ENCODE results near the gene FAM3B.

The FAM3B gene

DNA sequence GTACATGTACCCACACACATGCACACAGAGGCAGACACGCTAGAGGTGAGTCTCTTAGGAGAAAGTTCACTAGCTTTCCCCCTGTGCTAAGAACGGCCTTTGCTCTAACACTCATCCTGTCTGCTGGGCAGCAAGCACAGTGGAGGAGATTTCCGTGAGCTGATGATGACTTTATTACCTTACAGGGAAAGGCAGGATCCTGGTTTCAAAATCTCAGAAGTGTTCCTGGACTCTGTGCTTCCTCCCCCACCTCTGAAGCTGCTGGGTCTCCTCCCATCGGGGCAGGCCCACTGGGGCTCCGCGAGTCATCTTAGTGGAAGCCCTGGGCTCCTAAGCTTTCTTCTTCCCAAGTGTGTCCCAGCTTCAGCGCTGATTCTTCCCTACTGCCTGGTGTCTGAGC is 2.7 kb downstream of the FAM3B start:
- Histone ChIP-seq H3K9ac (ENCODE audit: low read length) (no peak overlapping the region), H4K8ac (ENCODE audit: low read depth, low read length) (no peak overlapping the region), H3K4me1 (ENCODE audit: control insufficient read depth in 1 of 2, insufficient read depth in 2 of 2, low read length in 2 of 2) (peaks cover 4 to 10% of the 10 kb centered on the region in 2 experiments), H3K4me3 (ENCODE audit: low read depth, low read length) (no peak overlapping the region), H2BK5ac (ENCODE audit: low read depth, low read length, poor library complexity) (no peak overlapping the region), H3K14ac (ENCODE audit: low read length) (no peak overlapping the region), H3K79me2 (ENCODE audit: control insufficient read depth, insufficient read depth, low read length, poor library complexity) (no peaks in the 10 kb centered on the region), H3K18ac (ENCODE audit: low read length) (no peak overlapping the region), H3K23ac (ENCODE audit: low read length) (no peak overlapping the region), H3K9me3 (ENCODE audit: insufficient read depth, low read depth, low read length) (no peaks in the 10 kb centered on the region), H4K12ac (ENCODE audit: low read depth, low read length) (no peak overlapping the region), H2BK120ac (ENCODE audit: insufficient read depth, low read length, poor library complexity) (no peak overlapping the region), H3K27ac (ENCODE audit: low read depth, low read length) (no peak overlapping the region), H2BK12ac (ENCODE audit: low read length) (no peak overlapping the region), H3K79me1 (ENCODE audit: low read length) (no peaks in the 10 kb centered on the region), H2AK5ac (ENCODE audit: low read length) (no peak overlapping the region), H3K36me3 (ENCODE audit: control insufficient read depth in 1 of 2, insufficient read depth in 2 of 2, low read length in 2 of 2) (no peaks in the 10 kb centered on the region), H3K4me2 (ENCODE audit: low read length) (no peak overlapping the region), H2AFZ (ENCODE audit: insufficient read depth, low read length, poor library complexity) (no peak overlapping the region), H4K91ac (ENCODE audit: low read depth, low read length) (no peak overlapping the region), H3K27me3 (ENCODE audit: insufficient read depth, low read length) (peaks cover 22% of the 10 kb centered on the region), H3K4ac (ENCODE audit: low read depth, low read length) (no peak overlapping the region)
- no CpG with 5 or more reads among the region's 7 CpGs for WGBS (ENCODE audit: extremely low coverage, insufficient coverage, insufficient read length)
- no peak for DNase-seq

DNA sequence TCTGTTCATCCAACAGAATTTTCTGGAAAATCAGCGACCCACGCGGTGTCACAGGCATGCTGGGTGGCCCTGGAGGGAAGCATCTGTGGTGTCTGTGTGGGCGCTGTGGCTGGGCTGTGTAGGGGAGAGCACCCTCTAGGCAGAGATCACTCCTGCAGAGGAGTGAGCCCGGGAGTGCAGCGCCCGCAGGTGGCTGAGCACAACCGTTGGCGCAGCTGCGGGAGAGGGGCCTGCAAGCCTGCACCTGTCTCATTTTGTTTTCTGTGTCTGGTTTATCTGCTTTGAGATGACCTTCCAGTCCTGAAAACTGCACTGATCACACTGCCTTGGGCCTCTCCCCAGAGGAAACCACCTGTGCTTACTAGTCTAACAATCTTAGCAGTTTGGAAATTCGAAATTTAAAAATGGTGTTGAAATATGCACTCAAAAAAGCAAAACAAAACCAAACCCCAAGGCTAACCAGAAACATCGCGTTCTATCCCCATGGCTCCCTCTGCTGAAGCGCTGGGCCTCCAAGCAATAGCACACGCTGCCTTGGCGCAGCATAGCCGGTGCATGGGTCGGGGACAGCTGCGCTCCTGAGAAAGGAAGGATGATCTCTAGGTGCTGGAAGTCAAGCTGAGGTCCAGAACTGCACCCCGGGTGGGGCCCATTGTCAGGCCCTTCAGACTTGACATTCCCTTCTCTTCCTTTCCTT is 4.8 kb downstream of the FAM3B start:
- no peak overlapping the region for H3K23ac ChIP-seq (ENCODE audit: low read length)
- WGBS (ENCODE audit: extremely low coverage, insufficient coverage, insufficient read length): no CpG with 5 or more reads among the region's 20 CpGs
- no peak overlapping the region for H3K27ac ChIP-seq (ENCODE audit: low read depth, low read length)

DNA sequence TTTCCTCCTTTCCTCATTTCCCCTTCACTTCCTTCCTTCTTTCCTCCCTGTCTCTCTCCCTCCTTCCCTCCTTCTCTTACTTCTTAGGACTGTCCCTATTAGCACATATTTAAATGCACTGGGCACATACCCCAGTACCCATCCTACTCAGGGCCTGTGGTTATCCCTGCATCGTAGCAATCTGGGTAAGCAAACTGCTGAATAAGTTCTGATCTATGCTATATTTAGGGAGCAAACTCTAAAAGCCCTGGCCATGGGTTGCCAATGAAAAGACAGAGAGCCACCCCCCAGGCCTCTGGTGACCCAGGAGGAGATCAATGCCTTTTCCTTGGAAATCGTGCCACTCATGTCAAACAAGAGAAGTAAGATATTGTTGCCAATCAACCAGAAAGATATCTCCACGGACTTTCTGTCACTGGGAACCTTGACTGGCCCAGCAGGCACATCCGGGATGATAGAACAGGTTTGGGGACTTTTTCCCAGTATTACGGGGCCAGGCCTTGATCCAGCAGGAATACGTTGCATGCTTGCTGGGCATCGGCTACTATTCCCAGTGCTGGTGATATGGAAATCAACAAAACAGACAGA is 5.4 kb downstream of the FAM3B start:
- no peak overlapping the region for H3K4me2 ChIP-seq (ENCODE audit: low read length)
- no peak overlapping the region for H3K14ac ChIP-seq (ENCODE audit: low read length)
- H2BK5ac ChIP-seq (ENCODE audit: low read depth, low read length, poor library complexity): no peak overlapping the region
- H2AFZ ChIP-seq (ENCODE audit: insufficient read depth, low read length, poor library complexity): no peak overlapping the region
- no peak overlapping the region for H4K8ac ChIP-seq (ENCODE audit: low read depth, low read length)
- H4K91ac ChIP-seq (ENCODE audit: low read depth, low read length): no peak overlapping the region
- H3K79me1 ChIP-seq (ENCODE audit: low read length): no peaks in the 10 kb centered on the region
- H2BK120ac ChIP-seq (ENCODE audit: insufficient read depth, low read length, poor library complexity): no peak overlapping the region
- H3K23ac ChIP-seq (ENCODE audit: low read length): no peak overlapping the region
- DNase-seq: peak in 1 of 2 donors; percentile 20
- H3K4me1 ChIP-seq (ENCODE audit: control insufficient read depth in 1 of 2, insufficient read depth in 2 of 2, low read length in 2 of 2): peaks cover 0 to 1% of the 10 kb centered on the region in 2 experiments
- no peak overlapping the region for H2BK12ac ChIP-seq (ENCODE audit: low read length)
- H3K27me3 ChIP-seq (ENCODE audit: insufficient read depth, low read length): peaks cover 6% of the 10 kb centered on the region
- no peak overlapping the region for H3K9ac ChIP-seq (ENCODE audit: low read length)
- no peak overlapping the region for H3K27ac ChIP-seq (ENCODE audit: low read depth, low read length)
- no peak overlapping the region for H4K12ac ChIP-seq (ENCODE audit: low read depth, low read length)
- no peaks in the 10 kb centered on the region for H3K9me3 ChIP-seq (ENCODE audit: insufficient read depth, low read depth, low read length)
- H3K4ac ChIP-seq (ENCODE audit: low read depth, low read length): no peak overlapping the region
- no peaks in the 10 kb centered on the region for H3K36me3 ChIP-seq (ENCODE audit: control insufficient read depth in 1 of 2, insufficient read depth in 2 of 2, low read length in 2 of 2)
- H3K79me2 ChIP-seq (ENCODE audit: control insufficient read depth, insufficient read depth, low read length, poor library complexity): no peaks in the 10 kb centered on the region
- no peak overlapping the region for H3K18ac ChIP-seq (ENCODE audit: low read length)
- no peak overlapping the region for H2AK5ac ChIP-seq (ENCODE audit: low read length)
- H3K4me3 ChIP-seq (ENCODE audit: low read depth, low read length): no peak overlapping the region
- WGBS (ENCODE audit: extremely low coverage, insufficient coverage, insufficient read length): no CpG with 5 or more reads among the region's 7 CpGs

More for the DNA sequence above, 4.8 kb downstream of the FAM3B start:
- no peak overlapping the region for H2BK5ac ChIP-seq (ENCODE audit: low read depth, low read length, poor library complexity)
- no peaks in the 10 kb centered on the region for H3K79me2 ChIP-seq (ENCODE audit: control insufficient read depth, insufficient read depth, low read length, poor library complexity)
- DNase-seq: no peak
- no peaks in the 10 kb centered on the region for H3K36me3 ChIP-seq (ENCODE audit: control insufficient read depth in 1 of 2, insufficient read depth in 2 of 2, low read length in 2 of 2)
- peaks cover 4 to 7% of the 10 kb centered on the region in 2 experiments for H3K4me1 ChIP-seq (ENCODE audit: control insufficient read depth in 1 of 2, insufficient read depth in 2 of 2, low read length in 2 of 2)
- H3K79me1 ChIP-seq (ENCODE audit: low read length): no peaks in the 10 kb centered on the region
- no peak overlapping the region for H2BK120ac ChIP-seq (ENCODE audit: insufficient read depth, low read length, poor library complexity)
- no peak overlapping the region for H3K18ac ChIP-seq (ENCODE audit: low read length)
- H2AFZ ChIP-seq (ENCODE audit: insufficient read depth, low read length, poor library complexity): no peak overlapping the region
- peaks cover 13% of the 10 kb centered on the region for H3K27me3 ChIP-seq (ENCODE audit: insufficient read depth, low read length)
- H3K4me2 ChIP-seq (ENCODE audit: low read length): no peak overlapping the region
- no peak overlapping the region for H4K91ac ChIP-seq (ENCODE audit: low read depth, low read length)
- no peak overlapping the region for H4K12ac ChIP-seq (ENCODE audit: low read depth, low read length)
- H2AK5ac ChIP-seq (ENCODE audit: low read length): no peak overlapping the region
- no peak overlapping the region for H3K9ac ChIP-seq (ENCODE audit: low read length)
- no peak overlapping the region for H3K14ac ChIP-seq (ENCODE audit: low read length)
- H3K4ac ChIP-seq (ENCODE audit: low read depth, low read length): no peak overlapping the region
- no peak overlapping the region for H4K8ac ChIP-seq (ENCODE audit: low read depth, low read length)
- H3K4me3 ChIP-seq (ENCODE audit: low read depth, low read length): no peak overlapping the region
- H2BK12ac ChIP-seq (ENCODE audit: low read length): no peak overlapping the region
- no peaks in the 10 kb centered on the region for H3K9me3 ChIP-seq (ENCODE audit: insufficient read depth, low read depth, low read length)

- H2BK12ac ChIP-seq (ENCODE audit: low read length): no peak overlapping the region
- no peaks in the 10 kb centered on the region for H3K79me2 ChIP-seq (ENCODE audit: control insufficient read depth, insufficient read depth, low read length, poor library complexity)
- no peak overlapping the region for H2BK5ac ChIP-seq (ENCODE audit: low read depth, low read length, poor library complexity)
- H4K91ac ChIP-seq (ENCODE audit: low read depth, low read length): no peak overlapping the region
- no peaks in the 10 kb centered on the region for H3K27me3 ChIP-seq (ENCODE audit: insufficient read depth, low read length)
- H3K18ac ChIP-seq (ENCODE audit: low read length): no peak overlapping the region
- no peak overlapping the region for H4K8ac ChIP-seq (ENCODE audit: low read depth, low read length)
- no peaks in the 10 kb centered on the region for H3K9me3 ChIP-seq (ENCODE audit: insufficient read depth, low read depth, low read length)
- DNase-seq: no peak
- no peaks in the 10 kb centered on the region for H3K36me3 ChIP-seq (ENCODE audit: control insufficient read depth in 1 of 2, insufficient read depth in 2 of 2, low read length in 2 of 2)
- H3K14ac ChIP-seq (ENCODE audit: low read length): no peak overlapping the region
- no peak overlapping the region for H3K4me2 ChIP-seq (ENCODE audit: low read length)
- no peak overlapping the region for H2BK120ac ChIP-seq (ENCODE audit: insufficient read depth, low read length, poor library complexity)
- no peak overlapping the region for H3K9ac ChIP-seq (ENCODE audit: low read length)
- WGBS (ENCODE audit: extremely low coverage, insufficient coverage, insufficient read length): no CpG with 5 or more reads among the region's 23 CpGs
- no peak overlapping the region for H2AFZ ChIP-seq (ENCODE audit: insufficient read depth, low read length, poor library complexity)
- H3K4me3 ChIP-seq (ENCODE audit: low read depth, low read length): no peak overlapping the region
- no peak overlapping the region for H3K4ac ChIP-seq (ENCODE audit: low read depth, low read length)
- H4K12ac ChIP-seq (ENCODE audit: low read depth, low read length): no peak overlapping the region
- no peak overlapping the region for H3K23ac ChIP-seq (ENCODE audit: low read length)
- no peak overlapping the region for H3K27ac ChIP-seq (ENCODE audit: low read depth, low read length)
- no peaks in the 10 kb centered on the region for H3K4me1 ChIP-seq (ENCODE audit: control insufficient read depth in 1 of 2, insufficient read depth in 2 of 2, low read length in 2 of 2)
- H3K79me1 ChIP-seq (ENCODE audit: low read length): no peaks in the 10 kb centered on the region
- no peak overlapping the region for H2AK5ac ChIP-seq (ENCODE audit: low read length)
These were observed 6.1 kb downstream of the FAM3B start for GRCh38 chr21:41322496-41323382.
